ENCODE measurements around the gene COL6A3.

DNA sequence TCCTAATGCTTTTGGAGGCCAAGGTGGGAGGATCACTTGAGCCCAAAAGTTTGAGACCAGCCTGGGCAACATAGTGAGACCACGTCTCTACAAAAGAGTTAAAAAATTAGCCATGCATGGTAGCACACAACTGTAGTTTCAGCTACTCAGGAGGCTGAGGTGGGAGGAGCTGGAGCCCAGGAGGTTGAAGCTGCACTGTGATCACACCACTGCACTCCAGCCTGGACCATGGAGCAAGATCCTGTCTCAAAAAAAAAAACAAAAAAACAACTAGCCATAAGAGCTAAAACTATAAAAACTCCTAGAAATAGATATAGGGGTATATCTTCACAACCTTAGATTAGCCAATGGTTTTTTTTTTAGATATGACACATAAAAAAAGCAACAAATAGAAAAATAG, 16.9 kb upstream of the COL6A3 start:
- TF ChIP-seq, protein P1, sequence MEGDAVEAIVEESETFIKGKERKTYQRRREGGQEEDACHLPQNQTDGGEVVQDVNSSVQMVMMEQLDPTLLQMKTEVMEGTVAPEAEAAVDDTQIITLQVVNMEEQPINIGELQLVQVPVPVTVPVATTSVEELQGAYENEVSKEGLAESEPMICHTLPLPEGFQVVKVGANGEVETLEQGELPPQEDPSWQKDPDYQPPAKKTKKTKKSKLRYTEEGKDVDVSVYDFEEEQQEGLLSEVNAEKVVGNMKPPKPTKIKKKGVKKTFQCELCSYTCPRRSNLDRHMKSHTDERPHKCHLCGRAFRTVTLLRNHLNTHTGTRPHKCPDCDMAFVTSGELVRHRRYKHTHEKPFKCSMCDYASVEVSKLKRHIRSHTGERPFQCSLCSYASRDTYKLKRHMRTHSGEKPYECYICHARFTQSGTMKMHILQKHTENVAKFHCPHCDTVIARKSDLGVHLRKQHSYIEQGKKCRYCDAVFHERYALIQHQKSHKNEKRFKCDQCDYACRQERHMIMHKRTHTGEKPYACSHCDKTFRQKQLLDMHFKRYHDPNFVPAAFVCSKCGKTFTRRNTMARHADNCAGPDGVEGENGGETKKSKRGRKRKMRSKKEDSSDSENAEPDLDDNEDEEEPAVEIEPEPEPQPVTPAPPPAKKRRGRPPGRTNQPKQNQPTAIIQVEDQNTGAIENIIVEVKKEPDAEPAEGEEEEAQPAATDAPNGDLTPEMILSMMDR (IDR thresholded peaks at IDR 0.05 in 2 of 3, conservative IDR thresholded peaks at IDR 0.05 in 1 of 3; ENCODE audit: borderline replicate concordance in 1 of 3, insufficient read depth in 1 of 3, low read depth in 2 of 3, low read length in 2 of 3) = no peak
- TF ChIP-seq POLR2A (IDR thresholded peaks at IDR 0.05; ENCODE audit: borderline replicate concordance, extremely low read depth, insufficient read depth, insufficient read length) (no peak), EZH2phosphoT487 (IDR thresholded peaks at IDR 0.05; ENCODE audit: borderline replicate concordance) (no peak), CEBPB (IDR thresholded peaks at IDR 0.05; ENCODE audit: low read depth) (no peak), FOSL1 (IDR thresholded peaks at IDR 0.05; ENCODE audit: low read depth) (no peak), YY1 (IDR thresholded peaks at IDR 0.05; ENCODE audit: extremely low read depth, insufficient replicate concordance, low read depth, low read length) (no peak), SIN3A (IDR thresholded peaks at IDR 0.05; ENCODE audit: low read depth) (no peak)
- TF ChIP-seq, protein P2, sequence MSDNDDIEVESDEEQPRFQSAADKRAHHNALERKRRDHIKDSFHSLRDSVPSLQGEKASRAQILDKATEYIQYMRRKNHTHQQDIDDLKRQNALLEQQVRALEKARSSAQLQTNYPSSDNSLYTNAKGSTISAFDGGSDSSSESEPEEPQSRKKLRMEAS (IDR thresholded peaks at IDR 0.05) = no peak
- TF ChIP-seq, protein P3, sequence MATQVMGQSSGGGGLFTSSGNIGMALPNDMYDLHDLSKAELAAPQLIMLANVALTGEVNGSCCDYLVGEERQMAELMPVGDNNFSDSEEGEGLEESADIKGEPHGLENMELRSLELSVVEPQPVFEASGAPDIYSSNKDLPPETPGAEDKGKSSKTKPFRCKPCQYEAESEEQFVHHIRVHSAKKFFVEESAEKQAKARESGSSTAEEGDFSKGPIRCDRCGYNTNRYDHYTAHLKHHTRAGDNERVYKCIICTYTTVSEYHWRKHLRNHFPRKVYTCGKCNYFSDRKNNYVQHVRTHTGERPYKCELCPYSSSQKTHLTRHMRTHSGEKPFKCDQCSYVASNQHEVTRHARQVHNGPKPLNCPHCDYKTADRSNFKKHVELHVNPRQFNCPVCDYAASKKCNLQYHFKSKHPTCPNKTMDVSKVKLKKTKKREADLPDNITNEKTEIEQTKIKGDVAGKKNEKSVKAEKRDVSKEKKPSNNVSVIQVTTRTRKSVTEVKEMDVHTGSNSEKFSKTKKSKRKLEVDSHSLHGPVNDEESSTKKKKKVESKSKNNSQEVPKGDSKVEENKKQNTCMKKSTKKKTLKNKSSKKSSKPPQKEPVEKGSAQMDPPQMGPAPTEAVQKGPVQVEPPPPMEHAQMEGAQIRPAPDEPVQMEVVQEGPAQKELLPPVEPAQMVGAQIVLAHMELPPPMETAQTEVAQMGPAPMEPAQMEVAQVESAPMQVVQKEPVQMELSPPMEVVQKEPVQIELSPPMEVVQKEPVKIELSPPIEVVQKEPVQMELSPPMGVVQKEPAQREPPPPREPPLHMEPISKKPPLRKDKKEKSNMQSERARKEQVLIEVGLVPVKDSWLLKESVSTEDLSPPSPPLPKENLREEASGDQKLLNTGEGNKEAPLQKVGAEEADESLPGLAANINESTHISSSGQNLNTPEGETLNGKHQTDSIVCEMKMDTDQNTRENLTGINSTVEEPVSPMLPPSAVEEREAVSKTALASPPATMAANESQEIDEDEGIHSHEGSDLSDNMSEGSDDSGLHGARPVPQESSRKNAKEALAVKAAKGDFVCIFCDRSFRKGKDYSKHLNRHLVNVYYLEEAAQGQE (IDR thresholded peaks at IDR 0.05; ENCODE audit: low read depth) = no peak
